Measurements from ENCODE around the gene CENPN.

DNA sequence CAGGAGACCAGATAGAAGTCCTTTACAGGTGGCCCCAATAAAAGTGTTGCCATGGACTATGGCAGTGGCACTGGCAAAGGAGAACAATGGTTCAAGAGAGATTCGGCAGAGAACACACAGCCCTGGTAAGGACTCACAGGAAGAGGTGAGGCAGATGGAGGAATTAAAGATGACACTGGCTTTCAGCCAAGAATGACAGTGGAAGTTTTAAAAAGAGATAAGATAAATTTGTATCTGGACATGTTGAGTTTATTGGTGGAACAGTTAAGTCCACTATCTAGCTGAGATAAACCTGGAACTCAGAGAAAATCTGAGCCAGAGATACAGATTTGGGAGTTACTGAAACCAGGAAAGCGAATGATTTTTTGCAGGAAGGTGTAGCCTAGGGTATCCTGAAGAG lies 20.5 kb upstream of the CENPN start:
- no peak for TF ChIP-seq POLR2AphosphoS5 (IDR thresholded peaks at IDR 0.05; ENCODE audit: low read depth, low read length)
- no peak for TF ChIP-seq REST (IDR thresholded peaks at IDR 0.05; ENCODE audit: insufficient read depth in 1 of 2, low read depth in 2 of 2, low read length in 2 of 2)
- no peak for TF ChIP-seq TAF1 (IDR thresholded peaks at IDR 0.05; ENCODE audit: borderline replicate concordance, insufficient read depth, low read length)
- TF ChIP-seq FOXP2 (optimal IDR thresholded peaks at IDR 0.05; ENCODE audit: borderline replicate concordance, extremely low read depth, extremely low read length, insufficient read depth), result no peak

Measured in PFSK-1 (cell line).